C4-2B (cell line): ENCODE data around the gene KRT82.

Source experiments
- H3K27ac ChIP-seq: fragments of 450-650 bp; 2 replicates; pipeline ENCODE4 v1.5.1; 2017
- CTCF ChIP-seq: fragments of 450-650 bp; conservative IDR thresholded peaks from 2 replicates; pipeline ENCODE4 v1.5.1; 2017; ENCODE audit warnings: mild to moderate bottlenecking
- ZFX ChIP-seq: fragments of 450-650 bp; IDR thresholded peaks from 2 replicates; pipeline ENCODE4 v1.6.1; 2017

KRT82 gene

GRCh38 chr12:52402873-52403540, 3.1 kb downstream of the KRT82 start:
- no peak overlapping the region for H3K27ac ChIP-seq
- TF ChIP-seq CTCF (no peak), ZFX (no peak)

DNA sequence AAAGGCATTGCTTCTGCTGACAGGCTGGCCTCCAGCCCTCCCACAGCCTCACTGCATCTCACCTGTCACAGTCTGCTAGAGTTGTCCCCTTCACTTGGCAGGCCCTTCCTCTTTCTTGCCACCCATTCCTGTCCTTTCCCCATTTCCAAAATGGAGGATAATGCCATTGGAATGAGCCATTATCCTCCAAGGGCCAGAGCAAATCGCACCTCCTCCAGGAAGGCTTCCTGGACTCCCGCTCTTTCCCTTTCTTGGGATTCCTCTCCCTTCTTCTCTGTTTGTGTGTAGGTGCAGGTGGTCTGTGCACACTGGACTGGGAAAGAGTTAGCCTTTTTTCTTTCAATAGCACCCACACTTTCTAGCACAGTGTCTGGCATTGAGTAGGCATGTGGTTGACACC, 3.8 kb downstream of the KRT82 start:
- H3K27ac ChIP-seq = no peak overlapping the region
- TF ChIP-seq CTCF (no peak), ZFX (no peak)

DNA sequence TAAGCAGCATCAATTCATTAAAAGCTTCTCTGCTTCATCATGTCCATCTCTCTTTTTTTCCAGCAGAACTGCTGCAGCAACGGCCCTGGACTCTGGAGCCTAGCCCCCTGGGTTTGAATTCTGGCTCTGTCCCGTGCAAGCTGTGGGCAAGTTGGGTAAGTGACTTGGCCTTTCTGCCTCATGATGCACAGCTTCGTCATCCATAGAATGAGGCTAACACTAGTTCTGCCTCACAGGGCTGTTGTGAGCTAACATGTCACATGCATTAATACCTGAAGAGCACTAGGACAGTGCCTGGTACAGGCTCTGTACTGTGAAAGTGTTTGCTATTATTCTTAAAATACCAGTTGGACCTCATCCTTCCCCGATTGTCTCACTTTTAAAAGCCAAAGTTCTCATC, 4.2 kb downstream of the KRT82 start:
- H3K27ac ChIP-seq = no peak overlapping the region
- TF ChIP-seq ZFX (no peak), CTCF (no peak)

DNA sequence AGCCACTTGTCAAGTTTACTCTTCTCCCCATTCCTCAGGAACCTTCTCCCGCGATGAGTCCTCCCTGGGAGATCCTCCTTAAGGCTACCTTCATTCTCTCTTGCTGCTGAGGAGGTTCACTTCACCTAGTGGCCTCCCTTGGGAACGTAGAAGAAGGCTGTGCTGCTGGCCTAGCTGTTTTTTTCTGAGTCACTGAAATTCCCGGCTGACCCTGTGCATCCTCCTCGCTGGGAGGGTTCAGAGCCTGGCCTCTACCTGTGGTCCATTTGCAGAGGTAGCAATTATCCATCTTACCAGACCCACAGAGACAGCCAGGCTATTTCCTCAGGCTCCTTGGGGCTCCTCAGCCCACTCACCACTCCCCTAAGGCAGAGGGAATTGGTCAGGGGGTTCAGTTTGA, 4.6 kb downstream of the KRT82 start:
- TF ChIP-seq ZFX = no peak
- H3K27ac ChIP-seq = no peak overlapping the region

- TF ChIP-seq ZFX (no peak), CTCF (no peak)
- no peak overlapping the region for H3K27ac ChIP-seq
Observed at GRCh38 chr12:52400906-52401305, 5.2 kb downstream of the KRT82 start.

GRCh38 chr12:52399756-52400155, 6.4 kb downstream of the KRT82 start:
- TF ChIP-seq CTCF = no peak
- no peak for TF ChIP-seq ZFX
- H3K27ac ChIP-seq = 0 out of 2 replicates have a peak overlapping the region, but pooled peaks have one; percentile 5

DNA sequence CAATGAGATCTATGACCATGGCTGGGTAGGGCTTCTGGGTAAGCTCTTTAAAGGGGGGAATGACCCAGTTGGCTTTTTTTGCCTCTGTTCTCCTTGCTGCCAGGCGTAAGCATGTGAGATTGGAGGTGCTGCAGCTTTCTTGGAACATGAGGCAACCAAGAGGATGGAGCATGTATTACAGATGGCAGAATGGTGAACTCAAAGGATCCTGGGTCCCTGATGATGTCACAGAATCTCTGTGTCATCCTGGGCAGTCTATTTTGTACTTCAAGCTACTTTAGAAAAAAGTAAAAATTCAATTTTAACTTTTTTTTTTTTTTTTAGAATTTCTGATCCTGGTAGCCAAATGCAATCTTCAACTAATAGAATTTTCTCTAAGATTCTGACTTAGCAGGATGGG, 8.0 kb downstream of the KRT82 start:
- no peak overlapping the region for H3K27ac ChIP-seq
- TF ChIP-seq CTCF = no peak
- no peak for TF ChIP-seq ZFX

DNA sequence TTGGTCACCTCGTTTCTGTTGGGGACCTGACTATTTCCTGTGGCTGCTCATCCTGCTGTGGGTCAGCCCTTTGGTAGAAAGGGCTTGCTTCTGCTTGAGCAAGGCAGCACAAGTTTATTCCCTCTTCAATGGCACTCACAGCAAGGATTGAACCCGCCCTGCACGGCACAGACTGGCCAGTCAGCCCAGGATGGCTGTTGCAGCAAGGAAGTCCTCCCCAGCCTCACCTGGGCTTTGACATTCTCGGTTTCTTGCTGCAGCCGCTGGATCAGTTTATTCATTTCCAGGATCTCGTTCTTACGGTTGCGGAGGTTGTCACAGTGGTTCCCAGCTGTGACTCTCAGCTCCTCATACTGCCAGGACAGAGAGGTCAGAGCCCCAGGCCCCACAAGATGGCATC, 9.5 kb downstream of the KRT82 start:
- no peak for TF ChIP-seq CTCF
- TF ChIP-seq ZFX = no peak
- H3K27ac ChIP-seq = no peak overlapping the region
